HK-2 (cell line): ENCODE measurements around the gene PLA2G4E.

Experiments used
- DNase-seq: peaks from one replicate; pipeline ENCODE4 v3.0.0-alpha.2; 2018; ENCODE audit not compliant: unreplicated experiment

The PLA2G4E gene, protein sequence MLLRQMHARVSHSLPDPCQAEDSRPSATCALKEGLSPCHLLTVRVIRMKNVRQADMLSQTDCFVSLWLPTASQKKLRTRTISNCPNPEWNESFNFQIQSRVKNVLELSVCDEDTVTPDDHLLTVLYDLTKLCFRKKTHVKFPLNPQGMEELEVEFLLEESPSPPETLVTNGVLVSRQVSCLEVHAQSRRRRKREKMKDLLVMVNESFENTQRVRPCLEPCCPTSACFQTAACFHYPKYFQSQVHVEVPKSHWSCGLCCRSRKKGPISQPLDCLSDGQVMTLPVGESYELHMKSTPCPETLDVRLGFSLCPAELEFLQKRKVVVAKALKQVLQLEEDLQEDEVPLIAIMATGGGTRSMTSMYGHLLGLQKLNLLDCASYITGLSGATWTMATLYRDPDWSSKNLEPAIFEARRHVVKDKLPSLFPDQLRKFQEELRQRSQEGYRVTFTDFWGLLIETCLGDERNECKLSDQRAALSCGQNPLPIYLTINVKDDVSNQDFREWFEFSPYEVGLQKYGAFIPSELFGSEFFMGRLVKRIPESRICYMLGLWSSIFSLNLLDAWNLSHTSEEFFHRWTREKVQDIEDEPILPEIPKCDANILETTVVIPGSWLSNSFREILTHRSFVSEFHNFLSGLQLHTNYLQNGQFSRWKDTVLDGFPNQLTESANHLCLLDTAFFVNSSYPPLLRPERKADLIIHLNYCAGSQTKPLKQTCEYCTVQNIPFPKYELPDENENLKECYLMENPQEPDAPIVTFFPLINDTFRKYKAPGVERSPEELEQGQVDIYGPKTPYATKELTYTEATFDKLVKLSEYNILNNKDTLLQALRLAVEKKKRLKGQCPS

DNA sequence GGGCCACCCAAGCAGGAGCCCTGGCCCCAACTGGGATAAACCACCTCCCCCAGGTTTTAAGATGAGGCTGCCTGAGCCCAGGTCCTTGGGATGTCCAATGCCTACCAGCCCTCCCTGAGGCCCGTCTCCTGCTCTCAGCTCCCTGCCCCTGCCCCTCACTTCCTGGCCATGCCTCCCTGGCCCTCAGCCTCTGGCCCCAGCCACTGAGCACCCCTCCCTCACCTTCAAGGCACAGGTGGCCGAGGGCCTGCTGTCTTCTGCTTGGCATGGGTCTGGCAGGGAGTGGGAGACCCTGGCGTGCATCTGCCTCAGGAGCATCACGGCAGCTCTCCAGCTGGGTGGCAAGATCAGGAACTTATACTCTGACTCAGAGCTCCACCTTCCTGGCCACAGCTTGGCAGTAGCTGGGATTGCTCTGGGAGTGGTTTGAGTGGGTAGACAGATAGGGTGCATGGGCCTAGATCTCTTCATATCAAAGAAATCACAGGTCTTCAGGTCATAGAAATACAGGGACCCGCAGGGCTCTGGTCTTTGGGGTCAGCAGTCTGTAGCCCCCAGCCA lies at the start of gene PLA2G4E:
Gene PLA2G4E, minus strand, starts transcription at position 330 of the 561 bp plus-strand sequence. Its CDS starts 12 bp downstream, at position 318.
- no peak for DNase-seq

- DNase-seq: no peak
Observed at GRCh38 chr15:42070279-42070975, 49.6 kb upstream of the PLA2G4E start.

GRCh38 chr15:42069496-42070278 lies 48.8 kb upstream of the PLA2G4E start:
- DNase-seq: no peak

GRCh38 chr15:42069025-42069424 lies 48.2 kb upstream of the PLA2G4E start:
- DNase-seq: no peak

GRCh38 chr15:42068601-42069000 lies 47.8 kb upstream of the PLA2G4E start:
- no peak for DNase-seq

DNA sequence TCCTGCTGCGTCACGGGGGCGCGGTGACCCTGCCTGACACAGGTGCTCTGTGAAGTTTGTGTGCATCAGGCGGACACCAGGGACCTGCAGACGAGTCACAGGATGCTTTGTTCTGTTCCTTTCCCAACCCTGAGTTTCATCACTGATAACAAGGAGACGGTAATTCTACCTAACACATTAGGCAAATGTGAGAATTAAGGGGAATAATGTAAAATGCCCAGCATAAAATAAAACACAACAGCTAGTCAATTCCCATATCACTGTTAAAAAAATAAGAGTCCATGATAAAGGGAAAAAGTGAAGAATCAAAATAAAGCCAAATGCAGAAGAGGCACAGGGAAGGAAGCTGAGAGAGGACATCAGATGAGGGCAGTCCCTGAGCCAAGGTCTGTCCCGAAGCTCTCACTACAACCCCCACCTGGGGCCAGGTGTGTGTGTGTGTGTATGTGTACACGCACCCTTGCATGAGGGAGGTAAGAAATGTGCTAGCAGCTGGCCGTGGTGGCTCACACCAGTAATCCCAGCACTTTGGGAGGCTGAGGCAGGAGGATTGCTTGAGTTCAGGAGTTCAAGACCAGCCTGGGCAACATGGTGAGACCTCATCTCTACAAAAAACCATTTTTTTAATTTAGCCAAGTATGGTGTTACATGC lies 46.0 kb upstream of the PLA2G4E start:
- no peak for DNase-seq

DNA sequence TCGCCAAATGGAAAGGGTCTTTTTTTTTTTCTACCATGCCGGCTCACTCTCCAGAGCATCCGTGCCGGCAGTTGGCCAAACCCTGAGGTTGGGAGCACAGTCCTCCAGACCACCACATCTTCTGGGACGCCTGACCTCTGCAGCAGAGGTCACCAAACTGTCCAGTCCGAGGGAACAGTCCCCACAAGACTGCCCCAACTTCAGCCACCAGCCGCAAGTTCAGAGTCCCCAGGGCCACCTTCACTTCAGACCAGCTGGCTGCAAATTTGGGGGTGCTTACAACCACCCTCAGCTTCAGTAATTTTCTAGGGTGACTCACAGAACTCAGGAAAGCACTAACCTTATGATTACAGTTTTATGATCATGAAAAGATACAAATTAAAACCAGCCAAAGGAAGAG lies 44.6 kb upstream of the PLA2G4E start:
- no peak for DNase-seq

DNA sequence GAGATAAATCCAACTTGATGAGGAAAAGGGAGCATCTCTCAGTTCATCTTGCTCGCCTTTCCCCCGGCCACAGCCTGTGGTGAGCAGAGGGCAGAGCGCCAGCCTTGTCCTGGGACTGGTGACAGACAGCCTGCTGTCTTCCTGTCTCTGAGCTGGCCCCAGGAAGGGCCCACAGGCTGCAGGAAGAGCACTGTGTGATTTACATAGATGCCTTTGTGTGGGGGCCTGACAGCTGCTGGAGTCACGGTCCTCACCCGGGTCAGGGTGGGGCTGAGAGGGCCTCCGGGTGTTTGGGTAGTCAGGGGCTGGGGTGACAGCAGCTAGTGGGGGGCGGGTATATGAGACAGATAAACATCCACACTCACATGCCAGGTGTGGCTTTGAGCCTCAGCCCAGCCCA lies 44.2 kb upstream of the PLA2G4E start:
- no peak for DNase-seq

DNA sequence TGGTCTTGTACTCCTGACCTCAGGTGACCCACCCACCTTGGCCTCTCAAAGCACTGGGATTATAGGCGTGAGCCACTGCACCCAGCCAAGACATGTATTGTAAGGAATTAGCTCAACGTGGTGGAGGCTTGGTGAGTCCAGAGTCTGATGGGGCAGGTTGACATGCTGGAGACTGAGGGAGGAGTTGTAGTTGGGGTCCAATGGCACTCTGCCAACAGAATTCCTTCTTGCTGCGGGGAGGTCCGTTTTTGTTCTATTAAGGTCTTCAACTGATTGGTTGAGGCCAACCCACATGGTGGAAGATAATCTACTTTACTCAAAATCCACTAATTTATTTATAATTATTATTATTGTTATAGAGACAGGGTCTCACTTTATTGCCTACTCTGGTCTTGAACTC lies 43.4 kb upstream of the PLA2G4E start:
- DNase-seq: no peak

DNA sequence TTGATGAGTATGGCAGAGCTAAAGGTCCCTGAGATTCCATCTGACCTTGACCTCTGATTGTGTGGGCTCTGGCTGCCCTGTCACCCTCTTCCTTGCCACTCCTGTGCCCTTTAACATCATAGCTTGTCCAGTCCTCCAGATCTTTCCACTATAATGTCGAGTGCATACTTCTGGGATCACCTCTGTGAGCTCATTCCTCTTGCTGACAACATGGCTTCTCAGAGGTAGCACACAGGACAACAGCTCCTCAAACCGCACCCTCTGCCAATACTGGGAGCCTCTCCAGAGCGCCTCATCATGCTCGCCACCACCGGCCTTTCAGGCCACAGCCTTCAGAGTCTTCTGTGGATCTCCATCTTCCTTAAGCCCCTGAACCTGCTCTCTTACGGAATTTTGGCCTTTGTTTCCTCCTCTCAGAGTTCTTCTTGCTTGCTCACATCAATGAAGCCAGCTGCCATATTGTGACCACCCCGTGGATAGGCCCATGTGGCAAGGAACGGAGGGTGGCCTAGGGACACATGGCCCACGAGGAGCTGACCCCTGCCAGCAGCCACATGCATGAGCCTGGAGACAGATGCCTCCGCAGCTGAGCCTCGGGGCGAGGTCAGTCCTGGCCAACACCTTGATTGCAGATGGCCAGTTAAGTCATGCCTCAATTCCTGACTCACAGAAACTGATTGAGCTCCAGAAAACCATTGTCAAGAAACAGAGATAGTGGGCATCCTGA lies 42.4 kb upstream of the PLA2G4E start:
- no peak for DNase-seq

DNA sequence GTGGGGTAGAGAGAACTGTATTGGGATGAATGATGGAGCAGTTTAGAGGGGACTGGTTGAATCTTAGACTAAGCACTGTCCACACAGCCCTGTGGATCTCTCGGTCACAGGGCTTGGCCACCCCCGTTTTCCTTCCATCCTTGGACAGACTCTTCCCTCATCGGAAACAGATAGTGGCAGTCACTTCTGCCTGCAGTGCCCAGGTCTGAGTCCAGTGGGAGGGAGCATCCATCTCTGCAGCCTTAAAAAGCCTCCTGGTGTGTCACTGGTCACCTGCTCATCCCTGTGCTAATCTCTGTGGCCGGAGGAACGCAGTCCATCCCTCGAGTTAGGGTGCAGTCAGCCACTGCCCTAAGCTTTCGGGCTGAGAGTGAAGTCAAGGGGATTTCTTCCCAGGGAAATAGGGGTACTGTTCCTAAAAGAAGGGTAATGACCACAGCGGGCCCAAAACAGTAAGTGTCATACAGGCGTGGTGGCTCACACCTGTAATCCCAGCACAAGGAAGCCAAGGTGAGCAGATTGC lies 41.5 kb upstream of the PLA2G4E start:
- DNase-seq: no peak

GRCh38 chr15:42060797-42061196 lies 40.0 kb upstream of the PLA2G4E start:
- no peak for DNase-seq

DNA sequence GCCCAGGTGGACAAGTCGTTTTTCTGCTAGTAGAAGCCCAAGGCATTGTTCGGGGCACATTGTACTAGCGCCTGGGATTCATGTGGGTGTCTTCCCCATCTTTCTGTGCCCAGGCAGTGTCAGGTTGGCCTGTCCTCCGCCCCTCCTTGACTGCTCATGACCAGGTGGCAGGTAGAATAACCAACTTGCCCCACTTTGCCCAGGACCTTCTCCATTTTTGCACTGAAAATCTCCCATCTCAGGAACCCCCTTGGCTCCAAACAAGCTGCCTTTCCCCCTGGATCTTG lies 39.6 kb upstream of the PLA2G4E start:
- no peak for DNase-seq

DNA sequence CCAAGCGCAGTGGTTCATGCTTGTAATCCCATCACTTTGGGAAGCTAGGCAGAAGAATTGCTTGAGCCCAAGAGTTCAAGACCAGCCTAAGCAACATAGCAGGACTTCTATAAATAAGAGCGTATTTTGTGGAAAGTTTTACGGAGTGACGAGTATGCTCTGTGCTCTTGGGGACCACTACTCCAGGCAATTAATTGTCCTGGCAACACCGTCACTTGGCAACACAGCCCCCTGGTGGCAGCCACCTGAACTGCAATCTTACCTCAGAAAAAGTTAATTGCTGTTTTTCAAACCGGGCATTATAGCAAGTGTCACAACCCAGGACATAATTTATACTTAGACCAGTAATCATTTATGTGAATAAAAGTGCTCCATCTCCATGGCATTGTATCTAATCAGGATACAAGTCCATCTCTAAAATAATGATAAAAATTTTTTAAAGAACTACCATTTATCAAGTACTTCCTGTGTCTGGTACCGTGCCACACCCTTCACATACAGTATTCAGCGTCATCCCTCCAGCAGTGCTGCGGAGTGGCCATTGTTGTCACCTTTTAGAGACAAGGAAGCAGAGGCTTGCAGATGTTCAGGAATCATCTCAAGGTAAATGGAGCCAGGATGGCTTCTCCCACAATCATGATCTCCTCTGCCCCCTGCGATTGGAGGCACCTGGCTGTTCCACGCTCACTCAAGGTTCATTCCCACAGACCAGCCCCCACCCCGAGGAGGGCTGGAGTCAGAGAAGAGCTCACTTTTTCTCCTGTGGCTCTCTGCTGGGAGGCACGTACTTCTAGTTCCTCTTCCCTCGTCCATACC lies 39.0 kb upstream of the PLA2G4E start:
- DNase-seq: peak; percentile 43

DNA sequence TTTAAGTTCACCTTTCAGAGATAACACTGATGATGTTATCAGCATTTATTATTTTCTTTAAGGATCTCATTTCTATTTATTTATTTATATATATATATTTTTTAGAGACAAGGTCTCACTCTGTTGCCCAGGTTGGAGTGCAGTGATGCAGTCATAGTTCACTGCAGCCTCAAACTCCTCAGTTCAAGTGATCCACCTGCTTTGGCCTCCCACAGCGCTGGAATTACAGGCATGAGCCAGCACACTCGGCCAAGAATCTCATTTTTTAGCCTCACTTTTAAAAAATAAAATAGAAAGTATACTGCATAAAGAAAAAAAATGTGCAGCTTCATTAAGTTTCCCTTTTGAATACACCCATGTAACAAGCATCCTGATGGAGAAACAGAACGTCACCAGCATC lies 37.9 kb upstream of the PLA2G4E start:
- no peak for DNase-seq

GRCh38 chr15:42057799-42058646 lies 37.2 kb upstream of the PLA2G4E start:
- no peak for DNase-seq

DNA sequence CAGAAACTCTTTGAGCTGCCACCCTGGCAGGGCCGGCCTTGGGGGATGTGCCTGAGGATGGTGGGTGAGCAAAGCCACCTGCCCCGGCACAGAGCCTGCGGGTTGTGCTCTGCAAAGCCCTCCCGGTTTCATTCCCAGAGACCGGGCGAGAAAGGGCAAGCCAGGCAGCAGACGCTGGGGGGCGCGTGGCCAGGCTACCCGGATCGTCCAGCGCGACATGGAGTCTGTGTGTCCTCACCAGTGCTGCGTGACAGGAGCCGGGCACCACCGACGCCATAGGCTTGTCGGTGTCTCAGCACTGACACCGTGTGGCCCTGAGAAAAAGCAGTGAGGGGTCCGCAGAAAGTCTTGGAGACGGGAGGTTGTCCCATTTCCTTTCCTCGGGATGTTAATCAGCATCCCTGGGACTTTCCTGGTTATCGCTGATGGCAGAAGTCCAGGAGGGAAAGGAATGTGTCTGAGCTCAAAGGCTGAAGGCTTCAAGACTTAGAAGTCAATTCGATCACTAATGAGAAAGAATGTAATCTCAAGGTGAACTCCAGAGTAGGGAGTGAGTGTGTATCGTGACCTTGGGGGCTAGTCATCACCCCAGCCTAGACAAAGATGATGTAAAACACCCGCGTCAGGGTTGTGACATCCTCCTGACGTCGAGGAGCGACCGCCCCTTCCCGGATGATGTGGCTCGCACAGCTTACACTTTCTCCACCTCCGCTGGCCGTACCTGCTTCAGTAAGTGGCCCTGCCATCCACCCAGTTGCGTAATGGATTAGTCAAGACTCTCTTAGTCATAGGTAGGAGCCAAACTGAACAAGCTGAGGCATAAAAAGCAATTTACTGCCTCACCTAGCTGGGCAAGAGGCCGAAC lies 36.3 kb upstream of the PLA2G4E start:
- peak; percentile 47 for DNase-seq
